Stimulated activated CD4-positive, alpha-beta T cell treated with anti-CD3 and anti-CD28 coated beads, TNF-alpha, amount 100 ng/mL, for 24 hours (primary cell): ENCODE results near the gene FRS3.
"Not testable (repeated sequence)": the region's sequence is repeated elsewhere in the genome, so short reads cannot be mapped to it uniquely, and the experiment has no call there.

Experiments used
- DNase-seq, 3 experiments: peaks; one replicate each; pipeline ENCODE4 v3.0.0-alpha.2; 2020; ENCODE audit warnings: low read depth in 3 of 3

FRS3 gene

GRCh38 chr6:41768545-41769308, 11.0 kb downstream of the FRS3 start:
- DNase-seq, result no peak

- DNase-seq, result no peak
Observed at GRCh38 chr6:41767112-41767833, 12.4 kb downstream of the FRS3 start.

GRCh38 chr6:41766043-41766664, 13.5 kb downstream of the FRS3 start:
- DNase-seq, result not testable (repeated sequence)

GRCh38 chr6:41763470-41763869, 16.2 kb downstream of the FRS3 start:
- no peak for DNase-seq

GRCh38 chr6:41759905-41760579, 19.7 kb downstream of the FRS3 start:
- DNase-seq, result no peak

- DNase-seq, result no peak
Observed at GRCh38 chr6:41759106-41759904, 20.4 kb downstream of the FRS3 start.

GRCh38 chr6:41758641-41759035, 21.1 kb downstream of the FRS3 start:
- no peak for DNase-seq

- DNase-seq, result no peak
Observed at GRCh38 chr6:41757931-41758640, 21.6 kb downstream of the FRS3 start.

GRCh38 chr6:41757271-41757670, 22.4 kb downstream of the FRS3 start:
- DNase-seq, result no peak

- DNase-seq, result no peak
Observed at GRCh38 chr6:41756354-41756753, 23.3 kb downstream of the FRS3 start.

- no peak for DNase-seq
Observed at GRCh38 chr6:41755895-41756294, 23.8 kb downstream of the FRS3 start.

- DNase-seq, result no peak
Observed at GRCh38 chr6:41750374-41750773, 29.3 kb downstream of the FRS3 start.

- no peak for DNase-seq
Observed at GRCh38 chr6:41748542-41748941, 31.2 kb downstream of the FRS3 start.

- DNase-seq, result no peak
Observed at GRCh38 chr6:41748102-41748477, 31.6 kb downstream of the FRS3 start.

GRCh38 chr6:41747256-41748101, 32.2 kb downstream of the FRS3 start, which contains the start of gene PGC:
PGC (minus strand) TSS chr6:41747397; CDS start chr6:41747334, 63 bp downstream.
- no peak for DNase-seq

GRCh38 chr6:41746107-41746506, 33.6 kb downstream of the FRS3 start:
- no peak for DNase-seq

- no peak for DNase-seq
Observed at GRCh38 chr6:41744236-41744787, 35.4 kb downstream of the FRS3 start.

GRCh38 chr6:41743406-41744235, 36.1 kb downstream of the FRS3 start:
- DNase-seq, result no peak
